GM12801 (cell line): ENCODE data around the gene TMPRSS11B.

Experiments
- TF ChIP-seq, protein P1 (sequence below): IDR thresholded peaks from one replicate; pipeline ENCODE4 v1.5.1; 2011; ENCODE audit warnings: control low read depth; ENCODE audit not compliant: insufficient read length; ENCODE audit errors: extremely low read depth

Gene TMPRSS11B

DNA sequence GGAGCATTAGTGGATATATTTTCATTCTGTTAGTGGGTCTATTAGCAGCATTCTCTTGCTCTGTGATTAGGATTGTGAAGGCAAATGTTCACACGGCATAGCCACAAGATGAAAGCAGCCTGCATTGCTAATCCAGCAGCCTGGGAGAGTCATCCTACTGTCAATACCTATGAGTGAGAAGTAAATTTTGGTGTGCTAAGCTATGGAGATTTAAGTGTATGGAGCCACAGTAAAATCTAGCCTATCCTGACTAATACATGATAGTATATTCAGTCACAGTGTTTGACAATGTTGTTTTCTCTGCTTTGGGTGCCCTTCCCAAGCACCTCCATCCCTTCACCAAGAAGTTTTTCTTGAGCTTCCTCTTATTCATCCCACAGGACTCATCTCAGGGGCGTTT lies 68.6 kb downstream of the TMPRSS11B start:
- TF ChIP-seq, protein P1, sequence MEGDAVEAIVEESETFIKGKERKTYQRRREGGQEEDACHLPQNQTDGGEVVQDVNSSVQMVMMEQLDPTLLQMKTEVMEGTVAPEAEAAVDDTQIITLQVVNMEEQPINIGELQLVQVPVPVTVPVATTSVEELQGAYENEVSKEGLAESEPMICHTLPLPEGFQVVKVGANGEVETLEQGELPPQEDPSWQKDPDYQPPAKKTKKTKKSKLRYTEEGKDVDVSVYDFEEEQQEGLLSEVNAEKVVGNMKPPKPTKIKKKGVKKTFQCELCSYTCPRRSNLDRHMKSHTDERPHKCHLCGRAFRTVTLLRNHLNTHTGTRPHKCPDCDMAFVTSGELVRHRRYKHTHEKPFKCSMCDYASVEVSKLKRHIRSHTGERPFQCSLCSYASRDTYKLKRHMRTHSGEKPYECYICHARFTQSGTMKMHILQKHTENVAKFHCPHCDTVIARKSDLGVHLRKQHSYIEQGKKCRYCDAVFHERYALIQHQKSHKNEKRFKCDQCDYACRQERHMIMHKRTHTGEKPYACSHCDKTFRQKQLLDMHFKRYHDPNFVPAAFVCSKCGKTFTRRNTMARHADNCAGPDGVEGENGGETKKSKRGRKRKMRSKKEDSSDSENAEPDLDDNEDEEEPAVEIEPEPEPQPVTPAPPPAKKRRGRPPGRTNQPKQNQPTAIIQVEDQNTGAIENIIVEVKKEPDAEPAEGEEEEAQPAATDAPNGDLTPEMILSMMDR: no peak
